ENCODE data around the gene TREH. TPM values are rescaled to one million over a fixed set of nuclear protein-coding genes. Genes with fewer than 3 reads are reported as not detected.

Gene TREH
- total RNA-seq, 1 donor from 2014 or later, result 0.41 TPM

GRCh38 chr11:118652681-118653181 lies 26.7 kb downstream of the TREH start:
- no peak overlapping the region for H3K27ac Mint-ChIP-seq
- H3K27me3 Mint-ChIP-seq, result no peaks in the 10 kb centered on the region
- DNase-seq (ENCODE audit: extremely low spot score, unreplicated experiment), result no peak
- TF ChIP-seq CTCF (conservative IDR thresholded peaks at IDR 0.05), result no peak
- no peaks in the 10 kb centered on the region for H3K9me3 Mint-ChIP-seq
- no peak overlapping the region for H3K4me3 Mint-ChIP-seq
- peaks cover 8% of the 10 kb centered on the region for H3K4me1 Mint-ChIP-seq (ENCODE audit: unreplicated experiment)
- peaks cover 16% of the 10 kb centered on the region for H3K36me3 Mint-ChIP-seq

GRCh38 chr11:118651820-118652219 lies 27.6 kb downstream of the TREH start:
- no peaks in the 10 kb centered on the region for H3K9me3 Mint-ChIP-seq
- H3K4me3 Mint-ChIP-seq, result no peak overlapping the region
- no peak for TF ChIP-seq CTCF (conservative IDR thresholded peaks at IDR 0.05)
- H3K4me1 Mint-ChIP-seq (ENCODE audit: unreplicated experiment), result no peaks in the 10 kb centered on the region
- H3K27ac Mint-ChIP-seq, result no peak overlapping the region
- DNase-seq (ENCODE audit: extremely low spot score, unreplicated experiment), result no peak
- H3K27me3 Mint-ChIP-seq, result no peaks in the 10 kb centered on the region
- H3K36me3 Mint-ChIP-seq, result peaks cover 16% of the 10 kb centered on the region

- Mint-ChIP-seq H3K27me3 (no peaks in the 10 kb centered on the region), H3K36me3 (peaks cover 22% of the 10 kb centered on the region), H3K9me3 (no peaks in the 10 kb centered on the region), H3K4me3 (no peak overlapping the region), H3K27ac (no peak overlapping the region), H3K4me1 (ENCODE audit: unreplicated experiment) (no peaks in the 10 kb centered on the region)
- no peak for DNase-seq (ENCODE audit: extremely low spot score, unreplicated experiment)
- no peak for TF ChIP-seq CTCF (conservative IDR thresholded peaks at IDR 0.05)
Measured at GRCh38 chr11:118650366-118650765, 29.1 kb downstream of the TREH start.

- peaks cover 22% of the 10 kb centered on the region for H3K36me3 Mint-ChIP-seq
- H3K4me1 Mint-ChIP-seq (ENCODE audit: unreplicated experiment), result no peaks in the 10 kb centered on the region
- H3K27ac Mint-ChIP-seq, result no peak overlapping the region
- no peak overlapping the region for H3K4me3 Mint-ChIP-seq
- no peaks in the 10 kb centered on the region for H3K27me3 Mint-ChIP-seq
- TF ChIP-seq CTCF (conservative IDR thresholded peaks at IDR 0.05), result no peak
- DNase-seq (ENCODE audit: extremely low spot score, unreplicated experiment), result no peak
- H3K9me3 Mint-ChIP-seq, result no peaks in the 10 kb centered on the region
Measured at GRCh38 chr11:118649941-118650340, 29.5 kb downstream of the TREH start.

- H3K9me3 Mint-ChIP-seq, result no peaks in the 10 kb centered on the region
- H3K36me3 Mint-ChIP-seq, result peaks cover 22% of the 10 kb centered on the region
- no peaks in the 10 kb centered on the region for H3K4me1 Mint-ChIP-seq (ENCODE audit: unreplicated experiment)
- H3K4me3 Mint-ChIP-seq, result no peak overlapping the region
- no peak for TF ChIP-seq CTCF (conservative IDR thresholded peaks at IDR 0.05)
- H3K27ac Mint-ChIP-seq, result no peak overlapping the region
- H3K27me3 Mint-ChIP-seq, result no peaks in the 10 kb centered on the region
- no peak for DNase-seq (ENCODE audit: extremely low spot score, unreplicated experiment)
Measured at GRCh38 chr11:118648291-118648690, 31.2 kb downstream of the TREH start.

- Mint-ChIP-seq H3K27ac (no peak overlapping the region), H3K4me1 (ENCODE audit: unreplicated experiment) (no peaks in the 10 kb centered on the region), H3K36me3 (peaks cover 22% of the 10 kb centered on the region), H3K9me3 (no peaks in the 10 kb centered on the region), H3K27me3 (no peaks in the 10 kb centered on the region), H3K4me3 (no peak overlapping the region)
- DNase-seq (ENCODE audit: extremely low spot score, unreplicated experiment), result no peak
- TF ChIP-seq CTCF (conservative IDR thresholded peaks at IDR 0.05), result no peak
Measured at GRCh38 chr11:118646393-118646792, 33.1 kb downstream of the TREH start.

All from type B pancreatic cell (in vitro differentiated cells).